CD4-positive, alpha-beta T cell treated with Interleukin-6 for 4 hours (primary cell): ENCODE data around the gene CFAP43.
A peak's percentile ranks its signal among the peaks of the same experiment; 100 is the strongest.

Experiments
- DNase-seq: peaks from one replicate; pipeline ENCODE4 v3.0.0-alpha.2; 2020; ENCODE audit warnings: mixed read lengths

Gene CFAP43, protein sequence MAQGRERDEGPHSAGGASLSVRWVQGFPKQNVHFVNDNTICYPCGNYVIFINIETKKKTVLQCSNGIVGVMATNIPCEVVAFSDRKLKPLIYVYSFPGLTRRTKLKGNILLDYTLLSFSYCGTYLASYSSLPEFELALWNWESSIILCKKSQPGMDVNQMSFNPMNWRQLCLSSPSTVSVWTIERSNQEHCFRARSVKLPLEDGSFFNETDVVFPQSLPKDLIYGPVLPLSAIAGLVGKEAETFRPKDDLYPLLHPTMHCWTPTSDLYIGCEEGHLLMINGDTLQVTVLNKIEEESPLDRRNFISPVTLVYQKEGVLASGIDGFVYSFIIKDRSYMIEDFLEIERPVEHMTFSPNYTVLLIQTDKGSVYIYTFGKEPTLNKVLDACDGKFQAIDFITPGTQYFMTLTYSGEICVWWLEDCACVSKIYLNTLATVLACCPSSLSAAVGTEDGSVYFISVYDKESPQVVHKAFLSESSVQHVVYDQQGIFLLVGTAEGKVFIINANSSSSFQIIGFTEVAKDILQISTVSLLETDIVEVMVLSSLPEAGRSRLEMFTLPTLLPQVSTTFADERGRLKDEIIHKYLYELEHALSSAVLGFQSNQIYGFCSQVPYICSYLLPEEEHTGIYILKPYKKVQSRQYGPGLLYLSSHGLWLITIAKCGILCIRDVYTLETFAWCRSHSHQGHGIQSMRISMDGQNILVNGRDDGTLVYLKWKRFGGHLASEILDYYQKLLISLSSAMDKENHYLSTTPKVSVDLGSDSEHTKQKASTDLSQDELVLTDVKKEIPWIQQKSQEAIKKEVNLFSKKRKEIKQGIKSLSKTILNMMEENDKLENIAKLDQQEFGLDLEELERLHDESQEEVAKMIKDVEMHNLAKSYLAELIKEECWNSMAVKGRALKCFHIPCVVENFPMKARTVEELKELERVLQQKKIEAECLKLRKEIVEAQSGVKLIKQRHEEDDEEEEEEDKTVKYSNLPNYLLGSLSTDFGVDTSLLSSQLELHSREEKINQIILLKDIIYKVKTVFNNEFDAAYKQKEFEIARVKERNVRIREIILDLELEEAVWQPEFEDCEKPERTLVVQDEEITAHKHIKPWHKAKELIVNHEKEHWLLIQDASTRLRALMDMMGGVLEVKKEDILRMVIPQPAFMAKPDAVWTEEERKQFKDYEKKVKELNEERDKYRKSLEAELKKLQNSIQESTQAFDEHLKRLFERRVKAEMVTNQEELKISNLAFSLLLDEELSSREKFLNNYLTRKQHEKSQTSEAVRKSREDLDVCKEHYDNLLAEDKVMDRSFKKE (N-terminal part only)

DNA sequence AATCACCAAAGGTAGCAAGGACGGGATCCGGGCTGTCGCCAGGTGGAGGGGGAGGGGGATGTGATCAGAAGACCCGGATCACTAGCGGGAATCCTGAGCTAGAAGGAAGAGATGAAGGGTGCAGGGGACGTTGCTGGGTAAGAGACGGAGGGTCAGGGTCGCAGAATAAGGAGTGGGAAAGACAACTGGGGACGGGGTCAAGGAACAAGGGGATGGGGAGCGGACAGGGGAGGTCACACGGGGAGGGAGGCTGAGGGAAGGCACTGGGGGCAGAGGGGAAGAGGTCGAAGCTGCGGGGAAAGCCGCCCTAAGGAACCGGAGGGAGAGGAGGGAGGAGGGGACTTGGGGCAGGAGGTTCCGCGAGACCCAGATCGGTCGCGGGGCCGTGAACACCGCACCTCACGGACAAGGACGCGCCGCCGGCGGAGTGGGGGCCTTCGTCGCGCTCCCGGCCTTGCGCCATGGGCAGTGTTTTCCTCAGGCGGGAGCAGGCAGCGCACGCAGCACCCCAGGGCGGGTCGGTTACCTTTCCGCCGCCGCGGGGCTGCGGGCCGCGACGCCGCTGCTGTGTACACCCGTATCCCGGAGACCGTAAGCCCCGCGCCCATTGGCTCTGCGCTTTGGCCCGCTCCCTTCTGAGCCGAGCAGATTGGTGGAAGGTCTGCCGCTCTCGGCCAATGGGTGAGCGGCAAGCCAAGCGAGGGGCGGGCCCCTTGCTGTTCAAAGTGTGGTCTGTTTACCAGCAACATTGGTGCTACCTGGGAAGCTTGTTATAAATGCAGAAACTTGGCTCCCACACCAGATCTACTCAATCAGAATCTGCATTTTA is at the start of gene CFAP43:
Gene CFAP43, minus strand, starts transcription at position 581 of the 829 bp plus-strand sequence. Its CDS starts 118 bp downstream, at position 463.
- DNase-seq = peak; percentile 98

DNA sequence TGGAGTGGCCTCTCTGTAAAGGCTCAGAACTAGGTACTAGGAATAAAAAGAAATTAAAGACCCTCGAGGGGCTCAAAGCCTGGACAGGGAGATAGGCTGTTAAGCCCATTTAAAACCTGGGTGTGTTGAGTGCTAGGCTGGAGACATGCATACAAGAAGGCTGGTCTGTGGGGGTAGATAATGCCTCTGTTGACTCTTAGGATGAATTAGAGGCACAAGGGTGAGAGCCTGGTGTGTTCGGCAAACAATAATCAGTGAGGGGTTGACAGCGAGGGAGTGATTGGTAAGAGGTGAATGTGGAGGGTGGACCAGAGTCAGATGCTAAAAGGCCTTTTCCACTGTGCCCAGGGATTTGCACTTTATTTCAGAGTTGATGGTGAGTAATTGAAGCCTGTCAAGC is 49.5 kb upstream of the CFAP43 start:
- no peak for DNase-seq

DNA sequence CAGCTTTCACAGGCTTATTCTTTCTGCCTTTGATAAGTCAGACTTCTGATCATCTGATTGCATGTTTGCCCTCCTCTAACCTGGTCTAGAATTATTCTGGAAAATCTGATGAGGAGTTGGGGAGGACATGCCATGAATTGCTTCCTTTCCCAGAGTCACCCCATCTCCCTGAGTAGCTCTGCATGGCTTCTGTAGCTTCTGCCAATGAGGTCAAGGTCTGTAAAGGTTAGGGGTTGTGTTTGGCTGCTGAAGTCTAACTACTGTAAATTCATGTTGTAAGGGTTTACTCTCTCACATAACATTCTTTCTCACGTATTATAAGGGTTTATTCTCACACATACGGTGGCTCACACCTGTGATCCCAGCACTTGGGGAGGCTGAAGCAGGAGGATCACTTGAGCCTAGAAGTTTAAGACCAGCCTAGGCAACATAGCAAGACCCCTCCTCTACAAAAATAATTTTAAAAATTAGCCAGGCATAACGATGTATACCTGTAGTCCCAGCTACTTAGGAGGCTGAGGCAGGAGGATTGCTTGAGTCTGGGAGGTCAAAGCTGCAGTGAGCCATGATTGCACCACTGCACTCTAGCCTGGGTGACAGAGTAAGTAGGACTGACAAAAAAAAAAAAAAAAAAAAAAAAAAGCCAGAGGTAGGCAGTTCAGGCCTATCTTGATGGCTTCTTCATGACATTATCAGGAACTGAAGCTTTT is 47.5 kb upstream of the CFAP43 start:
- DNase-seq = no peak

DNA sequence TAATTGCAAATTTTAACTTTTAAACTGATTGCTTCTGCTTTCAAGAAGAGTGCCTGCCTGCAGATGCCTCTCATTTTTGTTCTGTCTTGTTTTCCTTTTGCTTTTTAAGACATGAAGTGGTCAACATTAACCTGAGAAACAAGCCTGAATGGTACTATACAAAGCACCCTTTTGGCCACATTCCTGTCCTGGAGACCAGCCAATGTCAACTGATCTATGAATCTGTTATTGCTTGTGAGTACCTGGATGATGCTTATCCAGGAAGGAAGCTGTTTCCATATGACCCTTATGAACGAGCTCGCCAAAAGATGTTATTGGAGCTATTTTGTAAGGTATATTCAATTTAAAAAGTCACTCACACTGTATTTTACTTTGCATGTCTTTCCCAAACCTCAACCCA is 45.6 kb upstream of the CFAP43 start:
- DNase-seq = no peak

DNA sequence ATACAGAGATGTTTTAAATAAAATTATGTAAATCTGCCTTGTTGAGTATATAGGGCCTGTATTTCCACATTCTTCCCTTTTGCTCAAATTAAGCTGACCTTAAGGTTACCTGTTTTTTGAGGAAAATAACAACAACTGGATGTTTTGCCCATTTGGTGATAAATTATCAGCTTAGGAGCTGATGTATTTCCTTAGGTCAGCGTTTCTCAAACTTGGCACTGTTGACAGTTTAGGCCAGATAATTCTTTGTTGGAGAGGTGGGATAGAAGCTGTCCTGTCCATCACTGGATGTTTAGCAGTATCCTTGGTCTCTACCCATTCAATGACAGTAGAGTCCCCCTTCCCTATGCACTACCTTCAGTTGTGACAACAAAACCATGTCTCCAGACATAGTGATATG is 44.0 kb upstream of the CFAP43 start:
- DNase-seq = no peak

DNA sequence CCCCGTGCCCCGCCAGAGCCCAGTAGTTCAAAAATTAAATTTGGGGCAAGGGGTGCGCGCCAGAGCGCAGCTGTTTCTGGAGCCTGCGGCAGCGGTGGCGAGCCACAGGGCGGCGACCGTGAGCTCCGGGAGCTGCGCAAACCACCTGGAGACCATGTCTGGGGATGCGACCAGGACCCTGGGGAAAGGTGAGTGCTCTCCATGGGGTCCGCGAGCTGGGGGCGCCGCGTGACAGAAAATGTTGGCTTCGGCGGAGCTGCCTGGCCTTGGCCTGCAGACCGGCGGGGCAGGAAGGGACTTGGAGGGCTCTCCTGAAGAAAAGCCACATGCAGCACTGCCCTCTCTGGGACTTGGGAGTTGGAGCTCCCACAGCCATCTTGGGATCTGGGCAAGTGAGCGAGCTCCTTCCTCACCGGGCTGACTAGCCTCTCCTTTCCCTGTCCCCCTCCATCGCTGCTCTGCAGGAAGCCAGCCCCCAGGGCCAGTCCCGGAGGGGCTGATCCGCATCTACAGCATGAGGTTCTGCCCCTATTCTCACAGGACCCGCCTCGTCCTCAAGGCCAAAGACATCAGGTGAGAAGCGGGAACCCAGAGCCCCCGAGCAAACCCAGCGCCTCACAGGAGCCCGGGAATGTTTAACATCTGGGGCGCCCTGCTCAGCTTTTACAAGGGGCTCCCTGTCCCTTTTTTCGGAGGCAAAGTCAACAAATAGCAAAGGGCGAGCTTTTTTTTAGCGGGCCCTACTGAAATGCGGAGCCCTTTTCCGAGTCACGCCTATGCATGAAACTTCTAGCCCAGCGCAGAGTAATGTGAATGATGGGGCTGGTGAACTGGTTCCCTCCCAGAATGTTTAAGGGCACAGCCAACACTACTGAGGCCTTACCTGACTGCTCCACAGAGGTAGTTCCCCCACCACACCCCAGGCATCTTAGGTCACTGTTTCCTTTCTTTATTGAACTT is 42.9 kb upstream of the CFAP43 start:
- DNase-seq = peak; percentile 66

DNA sequence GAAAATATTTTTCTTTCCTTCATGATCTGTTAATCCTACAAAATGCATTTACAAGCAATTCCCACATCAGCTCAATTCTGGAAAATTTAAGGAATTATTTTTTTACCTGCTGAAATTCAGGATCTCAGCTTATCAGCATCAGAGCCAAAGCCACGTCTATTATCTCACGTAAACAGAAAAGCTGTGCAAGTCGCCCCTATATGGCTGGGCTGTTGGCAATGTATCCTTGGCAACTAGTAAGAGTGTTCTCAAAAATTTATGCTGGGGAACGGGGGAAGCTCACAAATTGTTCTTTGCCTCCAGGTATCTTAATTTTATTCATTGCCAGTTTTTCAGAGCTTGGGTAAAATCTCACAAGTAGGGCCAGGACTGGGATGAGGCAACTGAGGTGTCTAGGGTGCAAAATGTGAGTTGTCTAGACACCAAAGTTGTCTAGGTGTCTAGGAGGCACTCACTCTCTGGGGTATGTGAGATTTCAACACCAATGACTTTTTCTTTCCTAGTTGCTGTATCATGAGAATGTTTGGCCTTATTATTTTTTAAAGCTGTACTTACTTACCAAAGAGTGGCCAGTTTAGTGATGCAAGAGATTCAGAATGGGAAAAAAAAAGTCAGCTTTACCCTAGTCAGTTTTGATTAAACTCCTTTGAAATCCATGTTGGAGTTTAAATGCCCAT is 41.9 kb upstream of the CFAP43 start:
- no peak for DNase-seq

DNA sequence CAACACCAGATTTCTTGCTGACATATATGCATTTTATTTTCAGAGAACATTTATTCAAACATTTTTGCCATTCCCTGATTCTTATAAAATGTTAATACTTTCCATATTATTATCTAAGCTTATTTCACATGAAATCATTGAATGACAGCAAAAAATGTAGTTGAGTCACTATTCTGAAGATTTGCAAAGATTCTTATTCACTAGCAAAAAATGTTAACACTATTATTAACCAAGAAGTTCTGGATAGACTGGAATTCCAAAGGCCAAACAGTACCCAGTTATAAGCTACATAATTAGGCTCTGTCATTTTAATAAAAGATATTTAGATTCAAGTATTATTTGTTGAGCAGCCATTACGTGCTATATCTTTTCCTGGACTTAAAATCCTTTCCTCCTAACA is 41.1 kb upstream of the CFAP43 start:
- DNase-seq = no peak

DNA sequence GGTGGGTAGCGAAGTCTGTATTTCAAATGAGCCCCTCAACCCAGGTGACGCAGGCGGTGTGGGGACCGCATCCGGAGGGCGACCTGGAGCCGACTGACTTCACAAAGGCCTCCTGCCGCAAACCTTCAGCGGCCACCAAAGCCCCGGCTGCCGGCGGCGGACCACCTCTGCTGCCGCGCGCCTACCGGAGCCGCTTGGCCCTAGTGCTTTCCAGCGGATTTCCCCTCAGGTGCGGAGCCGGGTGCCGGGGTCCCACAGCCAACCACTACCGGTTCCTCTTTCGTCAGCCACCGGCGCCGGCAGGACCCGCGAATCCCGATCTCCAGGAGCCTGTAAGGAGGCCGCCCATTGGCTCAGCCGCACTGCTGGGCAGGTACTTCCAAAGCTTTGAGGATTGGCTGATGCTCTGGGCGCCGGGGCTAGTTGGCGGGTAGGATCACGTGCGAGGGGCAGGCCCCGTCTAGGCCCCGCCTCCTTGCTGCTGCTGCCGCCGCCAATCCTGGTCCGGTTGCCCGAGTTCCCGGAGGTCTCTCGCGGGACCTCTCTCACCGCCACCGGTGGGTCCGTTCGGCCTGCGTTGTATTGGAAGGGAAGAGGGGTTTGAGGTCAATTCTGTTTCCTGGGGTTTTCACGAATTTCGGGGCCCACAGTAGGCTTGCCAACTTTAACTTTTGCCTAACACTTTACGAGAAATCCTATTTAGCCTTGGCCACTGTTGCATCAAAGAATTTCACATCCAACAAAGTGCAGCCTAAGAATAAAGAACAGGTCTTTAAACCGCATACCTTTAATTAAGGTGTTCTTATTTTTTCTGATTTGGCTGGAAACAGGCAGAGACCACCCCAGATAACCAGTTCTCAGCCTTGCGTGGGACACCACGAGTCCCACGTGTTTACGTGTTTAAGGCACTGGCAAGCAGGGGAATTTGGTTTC is 36.8 kb upstream of the CFAP43 start, which contains the start of gene GSTO2:
Gene GSTO2, plus strand, starts transcription at position 472 of the 933 bp plus-strand sequence. CDS start 5,732 bp downstream, outside the sequence.
- peak; percentile 98 for DNase-seq

DNA sequence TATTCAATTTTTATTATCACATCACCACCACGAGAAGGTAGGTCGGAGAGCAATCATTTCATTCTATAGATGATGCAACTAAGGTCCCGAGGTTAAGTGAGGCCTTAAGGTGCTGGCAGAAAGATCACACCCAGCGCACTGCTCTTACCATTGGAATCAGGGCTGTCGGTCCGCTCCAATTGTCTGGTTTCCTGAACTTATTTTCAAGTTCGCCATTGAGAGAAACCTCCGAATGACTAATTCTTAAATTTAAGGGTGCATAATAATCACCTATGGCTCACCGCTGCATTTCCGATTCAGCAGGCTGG is 36.2 kb upstream of the CFAP43 start:
- DNase-seq = no peak

DNA sequence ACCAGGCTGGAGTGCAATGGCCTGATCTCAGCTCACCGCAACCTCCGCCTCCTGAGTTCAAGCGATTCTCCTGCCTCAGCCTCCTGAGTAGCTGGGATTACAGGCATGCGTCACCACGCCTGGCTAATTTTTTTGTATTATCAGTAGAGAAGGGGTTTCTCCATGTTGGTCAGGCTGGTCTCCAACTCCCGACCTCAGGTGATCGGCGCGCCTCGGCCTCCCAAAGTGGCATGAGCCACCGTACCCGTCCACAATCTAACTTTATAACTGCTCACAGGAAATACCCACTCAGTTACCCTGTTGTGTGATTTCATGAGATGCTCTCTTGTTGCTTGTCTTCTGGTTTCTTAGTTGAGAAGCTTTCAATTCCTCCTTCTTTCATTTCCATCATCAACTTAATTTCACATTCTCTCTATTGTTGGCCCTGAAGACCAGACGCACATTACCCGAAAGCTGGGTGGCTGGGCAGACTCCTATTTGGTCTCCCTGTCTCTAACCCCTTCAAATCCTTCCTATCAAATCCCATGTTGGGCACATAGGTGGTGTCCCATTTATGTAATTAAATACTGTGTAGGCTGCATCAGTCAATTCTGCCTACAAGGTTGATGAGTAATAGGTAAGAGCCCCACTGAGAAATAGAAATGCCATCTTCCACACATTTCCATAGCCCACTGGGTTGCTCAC is 35.7 kb upstream of the CFAP43 start:
- no peak for DNase-seq

DNA sequence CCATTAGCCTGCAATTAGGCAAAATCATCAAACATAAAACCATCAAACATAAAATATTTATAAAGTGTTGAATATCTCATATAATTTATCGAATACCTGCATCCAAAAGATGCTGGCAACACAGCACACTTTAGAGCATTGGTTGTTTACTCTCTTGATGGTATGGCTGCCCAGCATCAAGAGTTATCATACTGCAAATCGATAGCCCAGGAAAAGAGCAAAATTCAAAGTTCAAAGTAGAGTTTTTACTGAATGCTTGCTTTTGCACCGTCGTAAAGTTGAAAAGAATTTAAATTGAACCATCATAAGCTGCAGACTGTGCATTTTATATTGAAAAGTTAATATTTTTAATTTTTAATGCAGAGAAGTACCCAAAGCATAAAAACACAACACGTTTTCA is 32.6 kb upstream of the CFAP43 start:
- DNase-seq = no peak

DNA sequence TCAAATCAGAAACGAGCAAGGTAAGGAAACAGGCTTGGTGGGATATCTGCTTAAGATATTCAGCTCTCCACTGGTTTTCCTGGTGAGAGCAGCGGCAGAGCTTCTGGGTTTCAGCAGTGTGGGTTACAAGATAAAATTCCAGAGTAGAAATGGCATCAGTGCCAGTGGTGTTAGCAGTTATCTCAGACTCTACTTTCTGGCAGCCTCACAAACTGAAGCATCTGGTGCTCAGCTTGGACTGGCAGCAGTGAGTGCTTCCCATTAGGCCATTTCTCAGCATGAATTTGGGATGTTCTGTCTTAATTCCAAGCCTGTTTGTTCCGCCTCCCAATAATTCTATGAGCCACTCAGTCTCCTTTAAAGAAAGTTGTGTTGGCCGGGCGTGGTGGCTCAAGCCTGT is 29.9 kb upstream of the CFAP43 start:
- no peak for DNase-seq

DNA sequence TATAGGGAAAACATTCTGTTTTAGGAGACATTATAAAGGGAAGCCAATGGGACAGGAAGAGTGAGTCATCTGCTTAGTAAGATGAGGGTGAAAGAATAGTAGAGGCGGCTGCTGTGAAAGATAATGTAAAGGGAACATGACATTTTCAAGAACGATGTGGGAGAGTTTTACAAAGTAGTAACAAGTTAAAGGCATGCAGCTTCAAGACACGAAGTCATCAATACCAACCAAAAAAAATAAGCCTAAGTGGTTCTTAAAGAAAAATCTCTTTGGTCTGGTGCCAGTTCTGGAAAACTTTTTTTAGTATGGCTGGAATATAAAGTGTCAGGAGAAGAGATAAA is 28.6 kb upstream of the CFAP43 start:
- DNase-seq = peak; percentile 15

DNA sequence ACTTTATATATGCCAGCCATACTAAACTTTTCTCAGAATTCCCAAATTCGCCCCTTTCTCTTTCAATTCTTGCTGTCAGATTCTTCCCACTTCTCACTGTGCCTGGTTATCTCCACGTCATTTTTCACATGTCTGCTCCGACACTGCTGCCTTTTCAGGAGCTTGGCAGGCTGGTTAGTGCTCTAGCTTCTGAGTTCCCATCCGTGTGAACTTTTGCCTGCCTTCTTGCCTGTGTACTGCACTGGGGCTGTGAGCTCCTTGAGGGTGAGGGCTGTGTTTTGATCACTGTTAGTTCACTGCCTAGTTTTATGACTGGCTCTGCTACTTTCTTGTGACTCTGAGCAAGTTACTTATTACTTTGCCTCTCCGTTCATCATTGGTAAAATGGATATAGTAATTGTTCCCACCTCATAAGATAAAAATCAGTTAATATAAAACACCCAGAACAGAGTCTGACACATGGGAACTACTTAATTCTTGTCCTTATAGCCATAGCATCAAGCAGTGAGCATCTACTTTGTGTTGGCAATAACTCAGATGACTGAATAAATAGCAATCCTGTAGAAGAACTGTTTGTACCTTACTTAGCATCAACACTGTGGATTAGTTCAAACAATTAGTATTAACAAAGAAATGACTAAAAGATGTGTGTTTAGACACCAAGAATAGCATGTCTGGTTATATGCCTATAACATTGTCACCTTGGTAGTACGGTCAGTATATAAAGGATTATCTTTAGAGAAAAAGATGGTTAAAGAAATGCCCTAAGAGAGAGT is 28.0 kb upstream of the CFAP43 start:
- peak; percentile 9 for DNase-seq

DNA sequence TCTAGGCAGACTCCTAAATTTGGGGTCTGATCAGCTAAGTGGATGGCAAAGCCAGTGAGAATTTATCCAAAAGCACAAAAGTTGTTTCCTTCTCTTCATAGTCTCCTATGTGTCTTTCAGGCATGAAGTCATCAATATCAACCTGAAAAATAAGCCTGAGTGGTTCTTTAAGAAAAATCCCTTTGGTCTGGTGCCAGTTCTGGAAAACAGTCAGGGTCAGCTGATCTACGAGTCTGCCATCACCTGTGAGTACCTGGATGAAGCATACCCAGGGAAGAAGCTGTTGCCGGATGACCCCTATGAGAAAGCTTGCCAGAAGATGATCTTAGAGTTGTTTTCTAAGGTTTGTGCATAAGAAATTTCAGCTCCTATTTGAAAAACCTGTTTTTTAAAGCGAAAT is 27.3 kb upstream of the CFAP43 start:
- no peak for DNase-seq

DNA sequence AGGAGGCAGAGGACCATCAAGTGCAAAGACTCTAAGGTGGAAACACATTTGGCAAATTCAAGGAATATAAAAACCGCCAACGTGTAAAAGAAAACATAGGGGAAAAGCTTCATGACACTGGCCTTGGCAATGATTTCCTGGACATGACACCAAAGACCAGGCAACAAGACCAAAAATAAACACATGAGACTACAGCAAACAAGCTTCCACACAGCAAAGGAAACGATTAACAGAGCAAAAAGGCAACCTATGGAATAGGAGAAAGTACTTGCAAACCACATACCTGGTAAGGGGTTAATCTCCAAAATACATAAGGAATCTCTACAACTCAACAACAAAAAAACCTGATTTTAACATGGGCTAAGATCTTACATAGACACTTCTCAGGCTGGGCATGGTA is 26.0 kb upstream of the CFAP43 start:
- DNase-seq = no peak
